ENCODE data around the gene ISG20.

Gene ISG20

GRCh38 chr15:88653200-88654064, 14.6 kb downstream of the ISG20 start:
- ChIA-PET POLR2A (no interaction called here), CTCF (interaction anchor here (0.6 to 7.8 kb wide), 4 partner anchors 83 to 554 kb away, joined by 3 to 81 read pairs (median 3); no protein-coding TSS in a partner anchor)

More at GRCh38 chr15:88653200-88654064, 14.6 kb downstream of the ISG20 start:
- H3K27ac ChIP-seq (ENCODE audit: extremely low read depth, low read depth, low read length): no peak overlapping the region
- no peaks in the 10 kb centered on the region for H3K9me3 ChIP-seq (ENCODE audit: control insufficient read depth, insufficient read depth, low read depth, low read length)
- peaks cover 7% of the 10 kb centered on the region; the same call in 1 of the 2 replicates for H3K4me1 ChIP-seq (ENCODE audit: control insufficient read depth, insufficient read depth, low read length)
- TF ChIP-seq ZNF76 (tag by site-specific recombination; IDR thresholded peaks at IDR 0.05; ENCODE audit: borderline replicate concordance, low read depth): no peak
- TF ChIP-seq, protein P1, sequence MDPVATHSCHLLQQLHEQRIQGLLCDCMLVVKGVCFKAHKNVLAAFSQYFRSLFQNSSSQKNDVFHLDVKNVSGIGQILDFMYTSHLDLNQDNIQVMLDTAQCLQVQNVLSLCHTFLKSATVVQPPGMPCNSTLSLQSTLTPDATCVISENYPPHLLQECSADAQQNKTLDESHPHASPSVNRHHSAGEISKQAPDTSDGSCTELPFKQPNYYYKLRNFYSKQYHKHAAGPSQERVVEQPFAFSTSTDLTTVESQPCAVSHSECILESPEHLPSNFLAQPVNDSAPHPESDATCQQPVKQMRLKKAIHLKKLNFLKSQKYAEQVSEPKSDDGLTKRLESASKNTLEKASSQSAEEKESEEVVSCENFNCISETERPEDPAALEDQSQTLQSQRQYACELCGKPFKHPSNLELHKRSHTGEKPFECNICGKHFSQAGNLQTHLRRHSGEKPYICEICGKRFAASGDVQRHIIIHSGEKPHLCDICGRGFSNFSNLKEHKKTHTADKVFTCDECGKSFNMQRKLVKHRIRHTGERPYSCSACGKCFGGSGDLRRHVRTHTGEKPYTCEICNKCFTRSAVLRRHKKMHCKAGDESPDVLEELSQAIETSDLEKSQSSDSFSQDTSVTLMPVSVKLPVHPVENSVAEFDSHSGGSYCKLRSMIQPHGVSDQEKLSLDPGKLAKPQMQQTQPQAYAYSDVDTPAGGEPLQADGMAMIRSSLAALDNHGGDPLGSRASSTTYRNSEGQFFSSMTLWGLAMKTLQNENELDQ (tag by site-specific recombination; IDR thresholded peaks at IDR 0.05; ENCODE audit: low read depth): no peak
- no peak for TF ChIP-seq ZBTB48 (tag by site-specific recombination; IDR thresholded peaks at IDR 0.05)
- no peak for TF ChIP-seq ZEB2 (tag by site-specific recombination; IDR thresholded peaks at IDR 0.05)
- no peak for TF ChIP-seq ZNF292 (tag by site-specific recombination; IDR thresholded peaks at IDR 0.05; ENCODE audit: borderline replicate concordance, low read depth)
- no peak for TF ChIP-seq ZNF776 (tag by site-specific recombination; IDR thresholded peaks at IDR 0.05; ENCODE audit: borderline replicate concordance)
- no peak for TF ChIP-seq KLF8 (tag by site-specific recombination; IDR thresholded peaks at IDR 0.05)
- no peak for TF ChIP-seq ZFP3 (tag by site-specific recombination; IDR thresholded peaks at IDR 0.05; ENCODE audit: low read depth)
- no peak for TF ChIP-seq ZSCAN30 (tag by site-specific recombination; IDR thresholded peaks at IDR 0.05)
- no peak for TF ChIP-seq ZNF157 (tag by site-specific recombination; IDR thresholded peaks at IDR 0.05)
- no peak for TF ChIP-seq ZNF354C (tag by site-specific recombination; IDR thresholded peaks at IDR 0.05; ENCODE audit: borderline replicate concordance, low read depth)
- no peak for TF ChIP-seq ZNF658 (tag by site-specific recombination; IDR thresholded peaks at IDR 0.05)
- TF ChIP-seq, protein P2, sequence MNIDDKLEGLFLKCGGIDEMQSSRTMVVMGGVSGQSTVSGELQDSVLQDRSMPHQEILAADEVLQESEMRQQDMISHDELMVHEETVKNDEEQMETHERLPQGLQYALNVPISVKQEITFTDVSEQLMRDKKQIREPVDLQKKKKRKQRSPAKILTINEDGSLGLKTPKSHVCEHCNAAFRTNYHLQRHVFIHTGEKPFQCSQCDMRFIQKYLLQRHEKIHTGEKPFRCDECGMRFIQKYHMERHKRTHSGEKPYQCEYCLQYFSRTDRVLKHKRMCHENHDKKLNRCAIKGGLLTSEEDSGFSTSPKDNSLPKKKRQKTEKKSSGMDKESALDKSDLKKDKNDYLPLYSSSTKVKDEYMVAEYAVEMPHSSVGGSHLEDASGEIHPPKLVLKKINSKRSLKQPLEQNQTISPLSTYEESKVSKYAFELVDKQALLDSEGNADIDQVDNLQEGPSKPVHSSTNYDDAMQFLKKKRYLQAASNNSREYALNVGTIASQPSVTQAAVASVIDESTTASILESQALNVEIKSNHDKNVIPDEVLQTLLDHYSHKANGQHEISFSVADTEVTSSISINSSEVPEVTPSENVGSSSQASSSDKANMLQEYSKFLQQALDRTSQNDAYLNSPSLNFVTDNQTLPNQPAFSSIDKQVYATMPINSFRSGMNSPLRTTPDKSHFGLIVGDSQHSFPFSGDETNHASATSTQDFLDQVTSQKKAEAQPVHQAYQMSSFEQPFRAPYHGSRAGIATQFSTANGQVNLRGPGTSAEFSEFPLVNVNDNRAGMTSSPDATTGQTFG (tag by site-specific recombination; IDR thresholded peaks at IDR 0.05; ENCODE audit: borderline replicate concordance): no peak
- TF ChIP-seq, protein P3, sequence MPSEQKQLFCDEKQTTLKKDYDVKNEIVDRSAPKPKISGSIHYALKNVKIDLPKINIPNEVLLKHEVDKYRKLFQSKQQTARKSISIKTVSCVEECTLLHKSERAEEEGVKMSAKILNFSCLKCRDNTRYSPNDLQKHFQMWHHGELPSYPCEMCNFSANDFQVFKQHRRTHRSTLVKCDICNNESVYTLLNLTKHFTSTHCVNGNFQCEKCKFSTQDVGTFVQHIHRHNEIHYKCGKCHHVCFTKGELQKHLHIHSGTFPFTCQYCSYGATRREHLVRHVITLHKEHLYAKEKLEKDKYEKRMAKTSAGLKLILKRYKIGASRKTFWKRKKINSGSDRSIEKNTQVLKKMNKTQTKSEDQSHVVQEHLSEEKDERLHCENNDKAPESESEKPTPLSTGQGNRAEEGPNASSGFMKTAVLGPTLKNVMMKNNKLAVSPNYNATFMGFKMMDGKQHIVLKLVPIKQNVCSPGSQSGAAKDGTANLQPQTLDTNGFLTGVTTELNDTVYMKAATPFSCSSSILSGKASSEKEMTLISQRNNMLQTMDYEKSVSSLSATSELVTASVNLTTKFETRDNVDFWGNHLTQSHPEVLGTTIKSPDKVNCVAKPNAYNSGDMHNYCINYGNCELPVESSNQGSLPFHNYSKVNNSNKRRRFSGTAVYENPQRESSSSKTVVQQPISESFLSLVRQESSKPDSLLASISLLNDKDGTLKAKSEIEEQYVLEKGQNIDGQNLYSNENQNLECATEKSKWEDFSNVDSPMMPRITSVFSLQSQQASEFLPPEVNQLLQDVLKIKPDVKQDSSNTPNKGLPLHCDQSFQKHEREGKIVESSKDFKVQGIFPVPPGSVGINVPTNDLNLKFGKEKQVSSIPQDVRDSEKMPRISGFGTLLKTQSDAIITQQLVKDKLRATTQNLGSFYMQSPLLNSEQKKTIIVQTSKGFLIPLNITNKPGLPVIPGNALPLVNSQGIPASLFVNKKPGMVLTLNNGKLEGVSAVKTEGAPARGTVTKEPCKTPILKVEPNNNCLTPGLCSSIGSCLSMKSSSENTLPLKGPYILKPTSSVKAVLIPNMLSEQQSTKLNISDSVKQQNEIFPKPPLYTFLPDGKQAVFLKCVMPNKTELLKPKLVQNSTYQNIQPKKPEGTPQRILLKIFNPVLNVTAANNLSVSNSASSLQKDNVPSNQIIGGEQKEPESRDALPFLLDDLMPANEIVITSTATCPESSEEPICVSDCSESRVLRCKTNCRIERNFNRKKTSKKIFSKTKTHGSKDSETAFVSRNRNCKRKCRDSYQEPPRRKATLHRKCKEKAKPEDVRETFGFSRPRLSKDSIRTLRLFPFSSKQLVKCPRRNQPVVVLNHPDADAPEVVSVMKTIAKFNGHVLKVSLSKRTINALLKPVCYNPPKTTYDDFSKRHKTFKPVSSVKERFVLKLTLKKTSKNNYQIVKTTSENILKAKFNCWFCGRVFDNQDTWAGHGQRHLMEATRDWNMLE (tag by site-specific recombination; conservative IDR thresholded peaks at IDR 0.05; ENCODE audit: low read depth): no peak
- TF ChIP-seq ZNF266 (tag by site-specific recombination; IDR thresholded peaks at IDR 0.05; ENCODE audit: low read depth): no peak
- H3K4me3 ChIP-seq (ENCODE audit: low read depth, low read length): no peak overlapping the region
- no peaks in the 10 kb centered on the region for H3K36me3 ChIP-seq (ENCODE audit: control insufficient read depth in 2 of 2, insufficient read depth in 1 of 2, low read length in 2 of 2)
